Measurements from ENCODE around the gene MUS81.
A peak's percentile ranks its signal among the peaks of the same experiment; 100 is the strongest.
"Not testable (repeated sequence)": the region's sequence is repeated elsewhere in the genome, so short reads cannot be mapped to it uniquely, and the experiment has no call there.

MUS81 gene

GRCh38 chr11:65891219-65892136 lies 31.2 kb downstream of the MUS81 start:
- H3K36me3 ChIP-seq (replicated peaks), result peaks cover 47% of the 10 kb centered on the region
- in situ Hi-C loops (cut with HindIII; ENCODE audit: low pct_ligation_motif_present, low sequenced_read_pairs), result no loop called here
- no peaks in the 10 kb centered on the region for H3K27me3 ChIP-seq (replicated peaks)
- DNase-seq, result no peak
- peak overlapping the region; percentile 44 for H3K27ac ChIP-seq
- peak overlapping the region; percentile 61 for H3K4me3 ChIP-seq (ENCODE audit: low read depth, low read length)
- TF ChIP-seq, protein P1, sequence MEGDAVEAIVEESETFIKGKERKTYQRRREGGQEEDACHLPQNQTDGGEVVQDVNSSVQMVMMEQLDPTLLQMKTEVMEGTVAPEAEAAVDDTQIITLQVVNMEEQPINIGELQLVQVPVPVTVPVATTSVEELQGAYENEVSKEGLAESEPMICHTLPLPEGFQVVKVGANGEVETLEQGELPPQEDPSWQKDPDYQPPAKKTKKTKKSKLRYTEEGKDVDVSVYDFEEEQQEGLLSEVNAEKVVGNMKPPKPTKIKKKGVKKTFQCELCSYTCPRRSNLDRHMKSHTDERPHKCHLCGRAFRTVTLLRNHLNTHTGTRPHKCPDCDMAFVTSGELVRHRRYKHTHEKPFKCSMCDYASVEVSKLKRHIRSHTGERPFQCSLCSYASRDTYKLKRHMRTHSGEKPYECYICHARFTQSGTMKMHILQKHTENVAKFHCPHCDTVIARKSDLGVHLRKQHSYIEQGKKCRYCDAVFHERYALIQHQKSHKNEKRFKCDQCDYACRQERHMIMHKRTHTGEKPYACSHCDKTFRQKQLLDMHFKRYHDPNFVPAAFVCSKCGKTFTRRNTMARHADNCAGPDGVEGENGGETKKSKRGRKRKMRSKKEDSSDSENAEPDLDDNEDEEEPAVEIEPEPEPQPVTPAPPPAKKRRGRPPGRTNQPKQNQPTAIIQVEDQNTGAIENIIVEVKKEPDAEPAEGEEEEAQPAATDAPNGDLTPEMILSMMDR (IDR thresholded peaks at IDR 0.05; ENCODE audit: low read depth, low read length, missing control alignments), result peak; percentile 44

DNA sequence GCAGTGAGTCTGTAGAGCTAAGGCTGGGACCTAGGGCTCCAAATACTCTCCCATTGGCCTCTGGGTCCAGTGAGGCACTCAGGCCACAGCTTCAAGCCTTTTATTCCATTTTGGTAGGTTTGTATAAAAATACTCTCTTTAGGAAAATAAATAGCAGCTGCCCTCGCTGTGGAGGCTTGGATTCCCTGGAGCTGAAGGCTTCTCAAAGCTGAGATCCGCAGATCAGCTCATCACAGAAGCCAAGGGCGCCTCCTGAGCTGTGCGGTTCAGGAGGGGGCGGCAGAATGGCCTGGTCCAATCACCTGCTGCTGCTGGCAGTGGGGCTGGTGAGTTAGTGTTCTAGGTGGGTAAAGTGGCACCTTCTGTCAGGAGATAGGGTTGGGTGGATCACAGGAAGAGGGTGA lies 31.9 kb downstream of the MUS81 start:
- peaks cover 53% of the 10 kb centered on the region for H3K36me3 ChIP-seq (replicated peaks)
- DNase-seq; in situ Hi-C loops (cut with HindIII; ENCODE audit: low pct_ligation_motif_present, low sequenced_read_pairs); H3K27me3 ChIP-seq (replicated peaks): not testable (repeated sequence)
- H3K27ac ChIP-seq, result peak overlapping the region; percentile 44
- peak overlapping the region; percentile 61 for H3K4me3 ChIP-seq (ENCODE audit: low read depth, low read length)

DNA sequence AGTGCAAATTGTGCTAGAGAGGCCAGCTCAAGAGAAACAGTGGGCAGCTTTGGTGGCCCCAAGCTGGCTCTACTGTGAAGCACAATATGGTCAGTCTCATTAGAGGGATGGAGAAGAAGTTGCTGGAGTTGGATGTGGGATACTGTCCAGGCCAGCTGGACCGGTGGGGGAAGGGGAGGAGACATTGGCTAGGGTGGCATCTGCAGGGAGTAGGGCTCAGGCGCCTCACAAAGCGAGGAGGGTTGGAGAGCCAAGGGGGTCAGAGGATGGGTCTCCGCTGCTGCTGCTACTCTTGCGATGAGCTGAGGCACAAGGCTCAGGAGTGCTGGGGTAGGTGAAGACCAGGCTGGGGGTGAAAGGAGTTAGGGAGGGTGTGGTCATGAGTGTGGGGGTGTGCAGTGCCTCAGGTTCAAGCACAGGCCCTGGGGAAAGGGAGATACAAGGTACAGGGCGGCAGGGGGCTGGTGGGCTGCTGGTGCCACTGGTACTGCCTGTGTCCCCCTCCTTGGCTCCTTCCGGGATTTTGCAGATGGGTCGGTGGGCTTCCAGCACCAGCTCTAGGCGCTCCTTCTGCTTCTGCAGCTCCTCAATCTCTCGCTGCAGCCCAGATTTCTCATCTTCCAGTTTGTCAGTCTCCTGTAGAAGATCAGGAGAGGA lies 32.6 kb downstream of the MUS81 start:
- no peaks in the 10 kb centered on the region for H3K27me3 ChIP-seq (replicated peaks)
- TF ChIP-seq, protein P1 (IDR thresholded peaks at IDR 0.05; ENCODE audit: low read depth, low read length, missing control alignments), result no peak
- no peak overlapping the region for H3K27ac ChIP-seq
- no peak for DNase-seq
- in situ Hi-C loops (cut with HindIII; ENCODE audit: low pct_ligation_motif_present, low sequenced_read_pairs), result no loop called here
- H3K36me3 ChIP-seq (replicated peaks), result peaks cover 56% of the 10 kb centered on the region
- peak overlapping the region; percentile 15 for H3K4me3 ChIP-seq (ENCODE audit: low read depth, low read length)

DNA sequence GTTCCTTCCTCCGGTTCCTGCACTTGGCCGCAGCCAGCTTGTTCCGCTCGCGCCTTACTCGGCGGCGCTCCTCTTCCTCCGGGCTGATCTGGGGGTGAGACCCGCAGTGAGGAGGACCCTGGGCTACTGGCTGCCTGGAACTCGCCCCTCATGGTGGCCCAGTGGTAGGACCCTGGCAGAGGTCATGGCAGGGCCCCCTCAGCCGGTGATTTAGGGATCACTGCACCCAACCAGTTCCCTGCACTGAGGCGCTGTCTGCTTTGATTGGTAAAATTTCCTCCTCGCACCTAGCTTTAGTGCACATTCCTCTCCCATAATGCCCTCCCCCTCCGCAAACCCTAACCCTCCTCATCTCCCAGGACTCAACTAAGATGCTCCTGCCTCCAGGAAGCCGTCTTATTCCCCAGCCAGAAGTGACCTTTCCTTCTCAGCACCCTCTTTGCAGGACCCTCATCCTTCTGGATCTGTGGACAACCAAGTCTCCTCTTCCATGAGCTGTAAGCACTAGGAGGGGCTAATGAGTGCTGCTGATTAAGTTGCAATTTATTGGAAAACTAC lies 33.9 kb downstream of the MUS81 start:
- in situ Hi-C loops (cut with HindIII; ENCODE audit: low pct_ligation_motif_present, low sequenced_read_pairs), result no loop called here
- no peak overlapping the region for H3K4me3 ChIP-seq (ENCODE audit: low read depth, low read length)
- no peaks in the 10 kb centered on the region for H3K27me3 ChIP-seq (replicated peaks)
- TF ChIP-seq, protein P1 (IDR thresholded peaks at IDR 0.05; ENCODE audit: low read depth, low read length, missing control alignments), result no peak
- peaks cover 61% of the 10 kb centered on the region for H3K36me3 ChIP-seq (replicated peaks)
- H3K27ac ChIP-seq, result no peak overlapping the region
- no peak for DNase-seq

- Histone ChIP-seq H3K27ac (no peak overlapping the region), H3K27me3 (replicated peaks) (no peaks in the 10 kb centered on the region), H3K36me3 (replicated peaks) (peaks cover 61% of the 10 kb centered on the region), H3K4me3 (ENCODE audit: low read depth, low read length) (no peak overlapping the region)
- TF ChIP-seq, protein P1 (IDR thresholded peaks at IDR 0.05; ENCODE audit: low read depth, low read length, missing control alignments), result no peak
- no peak for DNase-seq
- in situ Hi-C loops (cut with HindIII; ENCODE audit: low pct_ligation_motif_present, low sequenced_read_pairs), result no loop called here
These were observed 35.3 kb downstream of the MUS81 start for GRCh38 chr11:65895482-65895981.

All from brain microvascular endothelial cell (primary cell).